Mucosa of descending colon (tissue), 3 donors: ENCODE measurements around the gene DYRK1B. TPM values are rescaled to one million over a fixed set of nuclear protein-coding genes. Genes with fewer than 3 reads are reported as not detected.
A peak's percentile ranks its signal among the peaks of the same experiment; 100 is the strongest.

Source experiments
- ATAC-seq: fragments of 200-7000 bp; cut with Tn5 transposase; one replicate; pipeline ENCODE4 v1.9.1; 2020; ENCODE audit warnings: mild to moderate bottlenecking, moderate library complexity
- DNase-seq, 3 donors: peaks; one replicate each; pipeline ENCODE4 v3.0.0-alpha.2; 2020
- H3K36me3 ChIP-seq: fragments of 200-600 bp; one replicate; pipeline ENCODE4 v1.8.0; 2021; ENCODE audit warnings: low read depth, mild to moderate bottlenecking
- H3K4me1 ChIP-seq: fragments of 200-600 bp; one replicate; pipeline ENCODE4 v1.8.0; 2021; ENCODE audit warnings: low read depth, mild to moderate bottlenecking
- H3K4me3 ChIP-seq: fragments of 200-600 bp; one replicate; pipeline ENCODE4 v1.8.0; 2021; ENCODE audit warnings: mild to moderate bottlenecking
- H3K9me3 ChIP-seq: fragments of 200-600 bp; one replicate; pipeline ENCODE4 v1.8.0; 2021; ENCODE audit warnings: mild to moderate bottlenecking
- intact Hi-C, 2 donors: fragments of 100-400 bp; cut with DNase I in 1 of 2; cut with micrococcal nuclease in 1 of 2; formaldehyde crosslinking; loops; one replicate each; pipeline versions ENCODE4 v1.11.0 to v1.11.1; 2022; cut with DNase I, micrococcal nuclease
- total RNA-seq, 3 donors: library from RNA; stranded (reverse); fragmentation: NEBNext Ultra II Directional in 2 of 3; extraction: Animal tissue kit (Norgen Biotek cat#: 25700) in 2 of 3; gene quantifications; one replicate each; pipeline versions ENCODE4 v1.2.1 to v1.2.4, GENCODE V29; 2021 to 2023
- TF ChIP-seq, protein P1 (sequence below): fragments of 200-600 bp; IDR thresholded peaks from one replicate; pipeline ENCODE4 v1.8.0; 2022; ENCODE audit warnings: antibody characterized with exemption, mild to moderate bottlenecking
- donor health status: DM: no; HTN: no; CAD: no; lungs with moderate emphysema.
- donor health status: DM: no; HTN: no; CAD: no.
- donor health status: DM: no; HTN: yes; CAD: no.

The DYRK1B gene
- total RNA-seq, 3 donors from 2014 or later: 14.5 to 27.2 (median 23.7) TPM

DNA sequence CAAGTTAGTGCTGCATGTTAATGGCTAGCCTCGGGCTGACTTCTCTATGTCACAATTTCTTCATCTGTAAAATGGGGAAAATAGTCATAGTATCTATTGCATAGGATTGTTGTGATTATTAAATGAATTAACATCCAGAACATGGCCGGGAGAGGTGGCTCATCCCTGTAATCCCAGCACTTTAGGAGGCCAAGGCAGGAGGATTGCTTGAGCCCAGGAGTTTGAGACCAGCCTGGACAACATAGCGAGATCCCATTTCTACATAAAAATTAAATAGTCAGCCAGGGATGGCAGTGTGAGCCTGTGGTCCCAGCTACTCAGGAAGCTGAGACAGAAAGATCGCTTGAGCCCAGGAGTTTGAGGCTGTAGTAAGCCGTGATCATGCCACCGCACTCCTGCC is 34.0 kb upstream of the DYRK1B start:
- no peak for ATAC-seq
- Histone ChIP-seq H3K9me3 (no peaks in the 10 kb centered on the region), H3K4me1 (no peaks in the 10 kb centered on the region), H3K4me3 (no peak overlapping the region), H3K36me3 (peaks cover 5% of the 10 kb centered on the region)
- TF ChIP-seq, protein P1, sequence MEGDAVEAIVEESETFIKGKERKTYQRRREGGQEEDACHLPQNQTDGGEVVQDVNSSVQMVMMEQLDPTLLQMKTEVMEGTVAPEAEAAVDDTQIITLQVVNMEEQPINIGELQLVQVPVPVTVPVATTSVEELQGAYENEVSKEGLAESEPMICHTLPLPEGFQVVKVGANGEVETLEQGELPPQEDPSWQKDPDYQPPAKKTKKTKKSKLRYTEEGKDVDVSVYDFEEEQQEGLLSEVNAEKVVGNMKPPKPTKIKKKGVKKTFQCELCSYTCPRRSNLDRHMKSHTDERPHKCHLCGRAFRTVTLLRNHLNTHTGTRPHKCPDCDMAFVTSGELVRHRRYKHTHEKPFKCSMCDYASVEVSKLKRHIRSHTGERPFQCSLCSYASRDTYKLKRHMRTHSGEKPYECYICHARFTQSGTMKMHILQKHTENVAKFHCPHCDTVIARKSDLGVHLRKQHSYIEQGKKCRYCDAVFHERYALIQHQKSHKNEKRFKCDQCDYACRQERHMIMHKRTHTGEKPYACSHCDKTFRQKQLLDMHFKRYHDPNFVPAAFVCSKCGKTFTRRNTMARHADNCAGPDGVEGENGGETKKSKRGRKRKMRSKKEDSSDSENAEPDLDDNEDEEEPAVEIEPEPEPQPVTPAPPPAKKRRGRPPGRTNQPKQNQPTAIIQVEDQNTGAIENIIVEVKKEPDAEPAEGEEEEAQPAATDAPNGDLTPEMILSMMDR: no peak
- intact Hi-C loops: no loop called here
- no peak for DNase-seq

DNA sequence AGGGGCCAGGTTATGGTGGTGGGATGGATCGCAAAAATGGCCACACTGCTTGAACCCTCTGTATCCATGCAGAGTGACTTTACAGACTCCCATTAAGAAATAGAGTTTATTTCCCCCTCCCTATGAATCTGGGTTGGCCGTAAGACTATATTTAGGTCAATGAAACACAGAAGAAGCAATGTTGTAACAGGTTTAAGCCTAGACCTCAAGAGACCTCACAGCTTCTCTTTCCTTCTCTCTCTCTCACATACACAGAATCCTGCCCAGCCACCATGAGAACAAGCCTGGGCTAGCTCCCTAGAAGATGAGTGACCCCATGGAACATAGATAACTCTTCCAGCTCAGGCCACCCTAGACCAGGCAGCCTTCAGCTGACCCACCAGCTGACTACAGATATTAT is 33.2 kb upstream of the DYRK1B start:
- no peak for ATAC-seq
- no peak for DNase-seq
- TF ChIP-seq, protein P1: no peak
- H3K9me3 ChIP-seq: no peaks in the 10 kb centered on the region
- intact Hi-C loops: no loop called here
- no peaks in the 10 kb centered on the region for H3K4me1 ChIP-seq
- H3K4me3 ChIP-seq: no peak overlapping the region
- peaks cover 5% of the 10 kb centered on the region for H3K36me3 ChIP-seq

DNA sequence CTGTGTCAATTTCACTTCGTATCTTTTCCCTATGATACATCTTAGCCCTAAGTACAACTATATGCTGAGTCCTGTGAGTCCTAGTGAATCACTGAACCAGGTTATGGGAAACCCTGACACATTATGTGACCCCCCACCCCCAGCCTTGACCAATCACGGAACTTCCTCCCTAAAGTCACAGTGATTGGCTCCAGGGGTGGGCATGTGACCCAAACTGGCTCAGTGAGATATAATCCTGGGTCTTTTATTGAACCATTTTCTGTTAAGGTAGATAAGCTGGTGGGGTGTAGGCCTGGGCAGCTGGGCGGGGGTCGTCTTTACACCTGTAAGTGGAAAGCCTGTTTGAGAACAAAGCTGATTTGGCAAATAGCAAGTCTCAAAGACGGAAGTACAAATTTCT is 32.0 kb upstream of the DYRK1B start:
- Histone ChIP-seq H3K36me3 (peaks cover 5% of the 10 kb centered on the region), H3K4me3 (no peak overlapping the region), H3K9me3 (no peaks in the 10 kb centered on the region), H3K4me1 (no peaks in the 10 kb centered on the region)
- ATAC-seq: no peak
- intact Hi-C loops: no loop called here
- TF ChIP-seq, protein P1: no peak
- DNase-seq: no peak

DNA sequence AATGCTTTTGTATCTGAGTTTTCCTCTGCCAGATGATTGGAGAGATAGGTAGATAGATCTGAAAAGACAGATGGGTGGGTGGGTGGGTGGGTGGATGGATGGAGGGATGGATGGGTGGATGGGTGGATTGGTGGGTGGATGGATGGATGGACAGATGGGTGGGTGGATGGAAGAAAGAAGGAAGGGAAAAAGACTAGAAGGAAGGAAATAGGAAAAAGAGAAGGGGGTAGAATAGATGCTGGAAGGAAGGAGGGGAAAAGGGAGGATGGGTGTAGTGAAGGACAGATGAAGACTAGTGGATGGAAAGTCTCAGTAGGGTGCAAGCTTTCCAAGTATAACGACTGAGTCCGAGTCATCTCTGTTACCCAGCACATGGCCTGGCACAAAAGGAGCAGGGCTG is 31.2 kb upstream of the DYRK1B start:
- Histone ChIP-seq H3K9me3 (no peaks in the 10 kb centered on the region), H3K36me3 (peaks cover 5% of the 10 kb centered on the region), H3K4me1 (no peaks in the 10 kb centered on the region), H3K4me3 (no peak overlapping the region)
- intact Hi-C loops: no loop called here
- ATAC-seq (no peak), DNase-seq (no peak)
- TF ChIP-seq, protein P1: no peak

DNA sequence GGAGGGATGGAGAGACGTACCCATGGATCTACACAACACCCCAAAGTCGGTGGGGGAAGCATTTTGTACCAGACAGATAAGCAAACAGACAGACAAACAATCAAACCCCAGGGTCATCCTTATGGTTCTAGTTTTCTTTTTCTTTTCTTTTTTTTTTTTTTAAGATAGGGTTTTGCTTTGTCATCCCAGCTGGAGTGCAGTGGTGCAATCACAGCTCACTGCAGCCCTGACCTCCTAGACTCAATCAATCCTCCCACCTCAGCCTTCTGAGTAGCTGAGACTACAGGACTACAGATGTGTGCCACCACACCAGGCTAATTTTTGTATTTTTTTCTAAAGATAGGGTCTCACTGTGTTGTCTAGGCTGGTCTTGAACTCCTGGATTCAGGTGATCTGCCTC is 30.2 kb upstream of the DYRK1B start:
- Histone ChIP-seq H3K4me3 (no peak overlapping the region), H3K36me3 (peaks cover 5% of the 10 kb centered on the region), H3K9me3 (no peaks in the 10 kb centered on the region), H3K4me1 (no peaks in the 10 kb centered on the region)
- intact Hi-C loops: no loop called here
- no peak for DNase-seq
- TF ChIP-seq, protein P1: no peak
- no peak for ATAC-seq

DNA sequence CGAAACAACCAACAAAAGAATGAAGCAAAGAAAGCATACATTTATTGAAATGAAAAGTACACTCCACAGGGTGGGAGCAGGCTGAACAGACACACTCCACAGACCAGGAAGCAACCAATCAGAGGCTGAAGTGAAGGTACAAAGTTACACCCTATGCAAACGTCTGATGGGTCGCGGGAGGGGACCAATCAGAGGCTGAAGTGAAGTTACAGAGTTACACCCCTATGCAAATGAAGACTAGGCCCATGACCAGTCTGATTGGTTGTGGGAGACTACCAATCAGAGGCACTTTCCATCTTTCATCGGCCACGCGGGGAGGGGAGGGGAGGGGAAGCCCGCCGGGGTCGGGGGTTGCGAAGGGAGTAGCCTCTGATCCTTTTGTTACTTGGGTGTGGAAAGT is 24.6 kb upstream of the DYRK1B start:
- intact Hi-C loops: no loop called here
- Histone ChIP-seq H3K36me3 (no peaks in the 10 kb centered on the region), H3K9me3 (no peaks in the 10 kb centered on the region), H3K4me3 (no peak overlapping the region), H3K4me1 (no peaks in the 10 kb centered on the region)
- DNase-seq (peak in 1 of 3 donors; percentile 22), ATAC-seq (peak; percentile 44)
- TF ChIP-seq, protein P1: no peak
